GM12878 (cell line): ENCODE data around the gene TNFSF15. TPM values are rescaled to one million over a fixed set of nuclear protein-coding genes. Genes with fewer than 3 reads are reported as not detected.

Experiments used
- ATAC-seq: fragments of 200-7000 bp; cut with Tn5 transposase; 3 replicates; pipeline ENCODE4 v1.9.1; 2020; ENCODE audit warnings: mild to moderate bottlenecking, moderate library complexity
- BruUV-seq: library from RNA; stranded (reverse); fragments of 400-500 nt; replicated peaks from 2 replicates; lab custom pipeline; 2021; lab: Mats Ljungman, UMichigan
- CTCF ChIA-PET: fragments of 300-600 bp; sonication (Branson Sonifier 250); formaldehyde crosslinking; extraction: SDS; loops from one replicate; lab custom pipeline; 2021; ENCODE audit warnings: inconsistent platforms; lab: Yijun Ruan, JAX
- POLR2A ChIA-PET: fragments of 350-600 bp; formaldehyde crosslinking; extraction: SDS; loops from one replicate; lab custom pipeline; 2021; ENCODE audit warnings: inconsistent platforms; lab: Charles Lee
- RAD21 ChIA-PET: fragments of 300-600 bp; sonication (Branson Sonifier 250); formaldehyde crosslinking; loops from one replicate; lab custom pipeline; 2023; ENCODE audit warnings: antibody characterized with exemption; ENCODE audit not compliant: unreplicated experiment; lab: Charles Lee
- SMC1A ChIA-PET: fragments of 300-600 bp; sonication (Branson Sonifier 250); formaldehyde crosslinking; loops from one replicate; lab custom pipeline; 2023; ENCODE audit not compliant: unreplicated experiment, uncharacterized antibody; lab: Charles Lee
- DNase-seq: peaks from one replicate; pipeline ENCODE4 v3.0.0-alpha.2; 2011; ENCODE audit warnings: low read depth, low spot score
- FAIRE-seq: peaks from 3 replicates; lab custom pipeline; 2011; peaks lifted over from hg19 to GRCh38; lab: Jason Lieb, UNC
- H2AFZ ChIP-seq: 2 replicates; pipeline ENCODE4 v1.6.0; 2011; ENCODE audit warnings: low read depth, low read length, control low read depth; ENCODE audit not compliant: control insufficient read depth
- H3K27ac ChIP-seq: 2 replicates; pipeline ENCODE4 v1.5.1; 2011; ENCODE audit warnings: control low read depth; ENCODE audit not compliant: control insufficient read depth, insufficient read depth
- H3K27me3 ChIP-seq, 2 experiments: replicated peaks in 1 of 2; 2 replicates each; pipeline versions ENCODE4 v1.6.0 to v1.6.1; 2011; ENCODE audit warnings: low read length in 1 of 2; ENCODE audit not compliant: control insufficient read depth in 2 of 2, insufficient read depth in 2 of 2
- H3K36me3 ChIP-seq, 2 experiments: 2 replicates each; pipeline ENCODE4 v1.5.1; 2011; ENCODE audit warnings: low read length in 1 of 2; ENCODE audit not compliant: control insufficient read depth in 2 of 2, insufficient read depth in 2 of 2
- H3K4me1 ChIP-seq: 2 replicates; pipeline ENCODE4 v1.6.1; 2011; ENCODE audit warnings: mild to moderate bottlenecking, low read length, moderate library complexity, mixed read lengths; ENCODE audit not compliant: control insufficient read depth, insufficient read depth
- H3K4me2 ChIP-seq: 2 replicates; pipeline ENCODE4 v1.6.0; 2011; ENCODE audit warnings: control low read depth; ENCODE audit not compliant: control insufficient read depth, insufficient read depth
- H3K4me3 ChIP-seq: fragments of 200-600 bp; sonication (generic); 2 replicates; pipeline ENCODE4 v1.5.1; 2016
- H3K79me2 ChIP-seq: 2 replicates; pipeline ENCODE4 v1.6.0; 2011; ENCODE audit warnings: low read length; ENCODE audit not compliant: control insufficient read depth, insufficient read depth
- H3K9ac ChIP-seq: 2 replicates; pipeline ENCODE4 v1.8.0; 2011; ENCODE audit warnings: low read length, control low read depth, mixed read lengths; ENCODE audit not compliant: control insufficient read depth, insufficient read depth
- H3K9me3 ChIP-seq: replicated peaks from 3 replicates; pipeline ENCODE4 v1.5.1; 2011; ENCODE audit warnings: mild to moderate bottlenecking, low read length; ENCODE audit not compliant: control insufficient read depth, insufficient read depth
- H4K20me1 ChIP-seq: 2 replicates; pipeline ENCODE4 v1.6.0; 2011; ENCODE audit not compliant: control insufficient read depth, insufficient read depth
- BCL11A ChIP-seq: IDR thresholded peaks from 2 replicates; pipeline ENCODE4 v1.6.1; 2011; ENCODE audit warnings: low read depth, low read length
- FOXK2 ChIP-seq: fragments of 450-650 bp; IDR thresholded peaks from 2 replicates; pipeline ENCODE4 v1.6.1; 2017; ENCODE audit warnings: mild to moderate bottlenecking, moderate library complexity
- RELA ChIP-seq: fragments of 450-650 bp; IDR thresholded peaks from 2 replicates; pipeline ENCODE4 v1.8.0; 2014; ENCODE audit warnings: borderline replicate concordance; ENCODE audit not compliant: partially characterized antibody
- SUPT20H ChIP-seq: IDR thresholded peaks from 2 replicates; pipeline ENCODE4 v1.6.1; 2011; ENCODE audit warnings: low read depth, mild to moderate bottlenecking, low read length, moderate library complexity, borderline replicate concordance; ENCODE audit not compliant: control insufficient read depth
- TCF3 ChIP-seq: IDR thresholded peaks from 2 replicates; pipeline ENCODE4 v1.6.1; 2012; ENCODE audit warnings: low read depth, mild to moderate bottlenecking, low read length, borderline replicate concordance; ENCODE audit not compliant: insufficient read depth
- ZNF24 ChIP-seq: fragments of 450-650 bp; IDR thresholded peaks from 2 replicates; pipeline ENCODE4 v1.6.1; 2017; ENCODE audit warnings: antibody characterized with exemption, mild to moderate bottlenecking
- WGBS: methylation state at CpG from one replicate; pipeline ENCODE4 v1.1.6; 2016; ENCODE audit warnings: low lambda C conversion rate; ENCODE audit not compliant: insufficient replicate concordance, insufficient coverage; ENCODE audit errors: missing lambda C conversion rate; 5-methylcytosine and 5-hydroxymethylcytosine counted together
- in situ Hi-C: fragments of 300-500 bp; cut with MboI; formaldehyde crosslinking; loops from 9 replicates; pipeline ENCODE4 v1.14.3; 2018; ENCODE audit warnings: mixed read lengths
- intact Hi-C: fragments of 100-400 bp; cut with micrococcal nuclease; formaldehyde crosslinking; loops from one replicate; pipeline ENCODE4 v1.14.2; 2022; ENCODE audit not compliant: unreplicated experiment
- polyA plus RNA-seq, 11 experiments: library from polyadenylated mRNA; depleted of rRNA in 4 of 11; unstranded in 6 of 11; stranded (reverse) in 5 of 11; fragments of >200 nt; fragmentation: Nextera tagmentation in 4 of 11; fragmentation: Illumina TruSeq in 1 of 11; extraction: Ambion mirVana in 4 of 11; extraction: Trizol in 1 of 11; gene quantifications; 1 replicate in 1 of 11; 2 replicates in 10 of 11; pipeline versions ENCODE4 v1.2.1 to v1.2.3, GENCODE V29; 2011 to 2016; ENCODE audit warnings: inconsistent platforms in 2 of 11, missing spikeins in 2 of 11, low read depth in 1 of 11
- total RNA-seq, 4 experiments: library from RNA; depleted of rRNA in 3 of 4; stranded (reverse); fragments of >200 nt in 3 of 4; fragmentation: Illumina TruSeq in 1 of 4; extraction: Trizol in 1 of 4; gene quantifications; 2 replicates each; pipeline versions ENCODE4 v1.2.1 to v1.2.3, GENCODE V29; 2013 to 2021
- TF ChIP-seq, protein P1 (sequence below): fragments of 150-350 bp; IDR thresholded peaks from 2 replicates; pipeline ENCODE4 v1.6.1; 2016; ENCODE audit warnings: low read depth, low read length
- TF ChIP-seq, protein P2 (sequence below): IDR thresholded peaks from 2 replicates; pipeline ENCODE4 v1.6.1; 2012; ENCODE audit warnings: improper control_type of control experiment, low read depth, low read length; ENCODE audit not compliant: insufficient replicate concordance
- TF ChIP-seq, protein P3 (sequence below): fragments of 450-650 bp; IDR thresholded peaks from 2 replicates; pipeline ENCODE4 v1.6.1; 2016; ENCODE audit warnings: mild to moderate bottlenecking, moderate library complexity, borderline replicate concordance

TNFSF15 gene
- total and polyA plus RNA-seq, 10 of the 15 experiments (the other 5 are each of a cell fraction or from before 2014, with no cell fraction given): 0.03 TPM; not detected in 9

DNA sequence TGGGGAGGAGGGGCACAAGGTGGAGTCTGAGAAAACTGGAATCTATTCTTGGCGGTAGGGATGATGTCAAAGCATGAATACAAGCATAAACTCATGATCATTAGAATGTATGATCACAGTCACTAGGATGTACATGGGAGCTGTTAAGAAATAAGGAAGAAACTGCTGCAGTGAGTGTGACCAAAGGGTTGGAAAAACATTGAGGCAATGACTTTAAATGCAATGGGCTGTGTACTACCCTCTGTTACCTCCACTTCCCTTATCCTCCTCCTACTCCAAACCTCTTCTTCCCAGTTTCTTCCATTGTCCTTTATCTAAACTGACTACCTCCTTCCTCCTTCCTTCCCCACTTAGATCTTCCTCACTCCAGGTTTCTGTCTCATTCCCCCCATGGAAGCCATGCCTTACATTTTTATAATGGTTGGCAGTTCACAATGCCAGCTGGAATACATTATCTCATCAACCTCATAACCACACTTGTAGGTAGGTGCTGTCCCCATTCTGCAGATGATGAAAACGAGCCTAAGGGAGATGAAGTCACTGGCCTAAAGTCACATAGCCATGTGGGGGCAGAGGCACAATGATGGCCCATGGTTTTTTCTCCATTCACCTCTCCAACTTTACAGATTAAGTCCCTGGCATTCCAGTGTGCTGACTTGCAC is 21.9 kb upstream of the TNFSF15 start:
- SMC1A ChIA-PET: interaction anchor here (0.7 kb wide), 1 partner anchor 296 kb away, joined by 4 read pairs; no protein-coding TSS in a partner anchor
- ATAC-seq (no peak), FAIRE-seq (no peak), DNase-seq (no peak)
- Histone ChIP-seq H3K9me3 (no peaks in the 10 kb centered on the region), H2AFZ (no peak overlapping the region), H3K9ac (no peak overlapping the region), H3K4me1 (no peaks in the 10 kb centered on the region), H4K20me1 (no peaks in the 10 kb centered on the region), H3K27me3 (no peaks in the 10 kb centered on the region; a peak in 1 of 4 replicates), H3K36me3 (no peaks in the 10 kb centered on the region), H3K4me2 (no peak overlapping the region), H3K4me3 (no peak overlapping the region), H3K79me2 (no peaks in the 10 kb centered on the region), H3K27ac (no peak overlapping the region)
- 45% methylated on average over 2 of the region's 2 CpGs for WGBS
- POLR2A ChIA-PET: no interaction called here
- CTCF ChIA-PET: no interaction called here
- intact Hi-C loops: no loop called here
- no TSS peak for BruUV-seq
- RAD21 ChIA-PET: no interaction called here
- in situ Hi-C loops: no loop called here
- no peak for TF ChIP-seq FOXK2
- TF ChIP-seq, protein P1, sequence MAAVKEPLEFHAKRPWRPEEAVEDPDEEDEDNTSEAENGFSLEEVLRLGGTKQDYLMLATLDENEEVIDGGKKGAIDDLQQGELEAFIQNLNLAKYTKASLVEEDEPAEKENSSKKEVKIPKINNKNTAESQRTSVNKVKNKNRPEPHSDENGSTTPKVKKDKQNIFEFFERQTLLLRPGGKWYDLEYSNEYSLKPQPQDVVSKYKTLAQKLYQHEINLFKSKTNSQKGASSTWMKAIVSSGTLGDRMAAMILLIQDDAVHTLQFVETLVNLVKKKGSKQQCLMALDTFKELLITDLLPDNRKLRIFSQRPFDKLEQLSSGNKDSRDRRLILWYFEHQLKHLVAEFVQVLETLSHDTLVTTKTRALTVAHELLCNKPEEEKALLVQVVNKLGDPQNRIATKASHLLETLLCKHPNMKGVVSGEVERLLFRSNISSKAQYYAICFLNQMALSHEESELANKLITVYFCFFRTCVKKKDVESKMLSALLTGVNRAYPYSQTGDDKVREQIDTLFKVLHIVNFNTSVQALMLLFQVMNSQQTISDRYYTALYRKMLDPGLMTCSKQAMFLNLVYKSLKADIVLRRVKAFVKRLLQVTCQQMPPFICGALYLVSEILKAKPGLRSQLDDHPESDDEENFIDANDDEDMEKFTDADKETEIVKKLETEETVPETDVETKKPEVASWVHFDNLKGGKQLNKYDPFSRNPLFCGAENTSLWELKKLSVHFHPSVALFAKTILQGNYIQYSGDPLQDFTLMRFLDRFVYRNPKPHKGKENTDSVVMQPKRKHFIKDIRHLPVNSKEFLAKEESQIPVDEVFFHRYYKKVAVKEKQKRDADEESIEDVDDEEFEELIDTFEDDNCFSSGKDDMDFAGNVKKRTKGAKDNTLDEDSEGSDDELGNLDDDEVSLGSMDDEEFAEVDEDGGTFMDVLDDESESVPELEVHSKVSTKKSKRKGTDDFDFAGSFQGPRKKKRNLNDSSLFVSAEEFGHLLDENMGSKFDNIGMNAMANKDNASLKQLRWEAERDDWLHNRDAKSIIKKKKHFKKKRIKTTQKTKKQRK: no peak
- no peak for TF ChIP-seq ZNF24
- TF ChIP-seq, protein P2, sequence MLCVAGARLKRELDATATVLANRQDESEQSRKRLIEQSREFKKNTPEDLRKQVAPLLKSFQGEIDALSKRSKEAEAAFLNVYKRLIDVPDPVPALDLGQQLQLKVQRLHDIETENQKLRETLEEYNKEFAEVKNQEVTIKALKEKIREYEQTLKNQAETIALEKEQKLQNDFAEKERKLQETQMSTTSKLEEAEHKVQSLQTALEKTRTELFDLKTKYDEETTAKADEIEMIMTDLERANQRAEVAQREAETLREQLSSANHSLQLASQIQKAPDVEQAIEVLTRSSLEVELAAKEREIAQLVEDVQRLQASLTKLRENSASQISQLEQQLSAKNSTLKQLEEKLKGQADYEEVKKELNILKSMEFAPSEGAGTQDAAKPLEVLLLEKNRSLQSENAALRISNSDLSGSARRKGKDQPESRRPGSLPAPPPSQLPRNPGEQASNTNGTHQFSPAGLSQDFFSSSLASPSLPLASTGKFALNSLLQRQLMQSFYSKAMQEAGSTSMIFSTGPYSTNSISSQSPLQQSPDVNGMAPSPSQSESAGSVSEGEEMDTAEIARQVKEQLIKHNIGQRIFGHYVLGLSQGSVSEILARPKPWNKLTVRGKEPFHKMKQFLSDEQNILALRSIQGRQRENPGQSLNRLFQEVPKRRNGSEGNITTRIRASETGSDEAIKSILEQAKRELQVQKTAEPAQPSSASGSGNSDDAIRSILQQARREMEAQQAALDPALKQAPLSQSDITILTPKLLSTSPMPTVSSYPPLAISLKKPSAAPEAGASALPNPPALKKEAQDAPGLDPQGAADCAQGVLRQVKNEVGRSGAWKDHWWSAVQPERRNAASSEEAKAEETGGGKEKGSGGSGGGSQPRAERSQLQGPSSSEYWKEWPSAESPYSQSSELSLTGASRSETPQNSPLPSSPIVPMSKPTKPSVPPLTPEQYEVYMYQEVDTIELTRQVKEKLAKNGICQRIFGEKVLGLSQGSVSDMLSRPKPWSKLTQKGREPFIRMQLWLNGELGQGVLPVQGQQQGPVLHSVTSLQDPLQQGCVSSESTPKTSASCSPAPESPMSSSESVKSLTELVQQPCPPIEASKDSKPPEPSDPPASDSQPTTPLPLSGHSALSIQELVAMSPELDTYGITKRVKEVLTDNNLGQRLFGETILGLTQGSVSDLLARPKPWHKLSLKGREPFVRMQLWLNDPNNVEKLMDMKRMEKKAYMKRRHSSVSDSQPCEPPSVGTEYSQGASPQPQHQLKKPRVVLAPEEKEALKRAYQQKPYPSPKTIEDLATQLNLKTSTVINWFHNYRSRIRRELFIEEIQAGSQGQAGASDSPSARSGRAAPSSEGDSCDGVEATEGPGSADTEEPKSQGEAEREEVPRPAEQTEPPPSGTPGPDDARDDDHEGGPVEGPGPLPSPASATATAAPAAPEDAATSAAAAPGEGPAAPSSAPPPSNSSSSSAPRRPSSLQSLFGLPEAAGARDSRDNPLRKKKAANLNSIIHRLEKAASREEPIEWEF: no peak
- no peak for TF ChIP-seq RELA
- no peak for TF ChIP-seq TCF3
- TF ChIP-seq BCL11A: no peak
- no peak for TF ChIP-seq SUPT20H
- TF ChIP-seq, protein P3, sequence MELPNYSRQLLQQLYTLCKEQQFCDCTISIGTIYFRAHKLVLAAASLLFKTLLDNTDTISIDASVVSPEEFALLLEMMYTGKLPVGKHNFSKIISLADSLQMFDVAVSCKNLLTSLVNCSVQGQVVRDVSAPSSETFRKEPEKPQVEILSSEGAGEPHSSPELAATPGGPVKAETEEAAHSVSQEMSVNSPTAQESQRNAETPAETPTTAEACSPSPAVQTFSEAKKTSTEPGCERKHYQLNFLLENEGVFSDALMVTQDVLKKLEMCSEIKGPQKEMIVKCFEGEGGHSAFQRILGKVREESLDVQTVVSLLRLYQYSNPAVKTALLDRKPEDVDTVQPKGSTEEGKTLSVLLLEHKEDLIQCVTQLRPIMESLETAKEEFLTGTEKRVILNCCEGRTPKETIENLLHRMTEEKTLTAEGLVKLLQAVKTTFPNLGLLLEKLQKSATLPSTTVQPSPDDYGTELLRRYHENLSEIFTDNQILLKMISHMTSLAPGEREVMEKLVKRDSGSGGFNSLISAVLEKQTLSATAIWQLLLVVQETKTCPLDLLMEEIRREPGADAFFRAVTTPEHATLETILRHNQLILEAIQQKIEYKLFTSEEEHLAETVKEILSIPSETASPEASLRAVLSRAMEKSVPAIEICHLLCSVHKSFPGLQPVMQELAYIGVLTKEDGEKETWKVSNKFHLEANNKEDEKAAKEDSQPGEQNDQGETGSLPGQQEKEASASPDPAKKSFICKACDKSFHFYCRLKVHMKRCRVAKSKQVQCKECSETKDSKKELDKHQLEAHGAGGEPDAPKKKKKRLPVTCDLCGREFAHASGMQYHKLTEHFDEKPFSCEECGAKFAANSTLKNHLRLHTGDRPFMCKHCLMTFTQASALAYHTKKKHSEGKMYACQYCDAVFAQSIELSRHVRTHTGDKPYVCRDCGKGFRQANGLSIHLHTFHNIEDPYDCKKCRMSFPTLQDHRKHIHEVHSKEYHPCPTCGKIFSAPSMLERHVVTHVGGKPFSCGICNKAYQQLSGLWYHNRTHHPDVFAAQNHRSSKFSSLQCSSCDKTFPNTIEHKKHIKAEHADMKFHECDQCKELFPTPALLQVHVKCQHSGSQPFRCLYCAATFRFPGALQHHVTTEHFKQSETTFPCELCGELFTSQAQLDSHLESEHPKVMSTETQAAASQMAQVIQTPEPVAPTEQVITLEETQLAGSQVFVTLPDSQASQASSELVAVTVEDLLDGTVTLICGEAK: no peak
